HCT116 (cell line): Measurements from ENCODE around the gene PAPPA2. TPM values are rescaled to one million over a fixed set of nuclear protein-coding genes. Genes with fewer than 3 reads are reported as not detected.

ENCODE experiments used
- ATAC-seq: fragments of 200-7000 bp; cut with Tn5 transposase; 2 replicates; pipeline ENCODE4 v1.9.1; 2020; ENCODE audit warnings: mild to moderate bottlenecking, moderate library complexity
- BruUV-seq: library from RNA; stranded (reverse); fragments of 400-500 nt; replicated peaks from 2 replicates; lab custom pipeline; 2021; lab: Mats Ljungman, UMichigan
- CTCF ChIA-PET: fragments of 300-600 bp; sonication (Branson Sonifier 250); formaldehyde crosslinking; loops from one replicate; lab custom pipeline; 2021; ENCODE audit warnings: antibody characterized with exemption; lab: Charles Lee
- POLR2A ChIA-PET: fragments of 300-600, 350-600 bp; sonication (Branson Sonifier 250); formaldehyde crosslinking; loops from one replicate; lab custom pipeline; 2021; ENCODE audit warnings: antibody characterized with exemption; lab: Charles Lee
- RAD21 ChIA-PET, 2 experiments: fragments of 300-600 bp; sonication (Branson Sonifier 250); formaldehyde crosslinking; loops; one replicate each; lab custom pipeline; 2023; ENCODE audit warnings: low total read pairs in 2 of 2; ENCODE audit not compliant: uncharacterized antibody in 2 of 2, unreplicated experiment in 2 of 2, low non-redundant PET in 1 of 2; lab: Charles Lee
- DNase-seq: peaks from one replicate; pipeline ENCODE4 v3.0.0-alpha.2; 2010; ENCODE audit warnings: low read depth, low spot score
- H2AFZ ChIP-seq: fragments of 200-600 bp; shearing (Covaris generic), sonication (generic); 2 replicates; pipeline ENCODE4 v1.6.1; 2017; ENCODE audit warnings: low read depth, mixed run types, mixed read lengths, antibody characterized with exemption, low read length; ENCODE audit not compliant: poor library complexity, severe bottlenecking
- H3K27ac ChIP-seq: 2 replicates; pipeline ENCODE4 v1.5.1; 2012; ENCODE audit warnings: low read depth, low read length
- H3K27me3 ChIP-seq: fragments of 200-600 bp; sonication (generic); 2 replicates; pipeline ENCODE4 v1.6.1; 2016; ENCODE audit warnings: mixed run types, low read length, mixed read lengths; ENCODE audit not compliant: insufficient read depth
- H3K36me3 ChIP-seq, 2 experiments: fragments of 200-500 bp in 1 of 2; fragments of 200-600 bp in 1 of 2; sonication (Bioruptor generic) in 1 of 2; sonication (generic) in 1 of 2; 2 replicates each; pipeline versions ENCODE4 v1.5.1 to v1.6.1; 2014 to 2016; ENCODE audit warnings: low read length in 2 of 2, inconsistent platforms in 1 of 2, mixed read lengths in 1 of 2, mixed run types in 1 of 2; ENCODE audit not compliant: insufficient read depth in 2 of 2, control insufficient read depth in 1 of 2
- H3K4me1 ChIP-seq, 2 experiments: fragments of 200-600 bp in 1 of 2; sonication (generic) in 1 of 2; 2 replicates each; pipeline versions ENCODE4 v1.5.1 to v1.6.1; 2012 to 2017; ENCODE audit warnings: low read length in 2 of 2, inconsistent platforms in 1 of 2, mild to moderate bottlenecking in 1 of 2, mixed read lengths in 1 of 2, mixed run types in 1 of 2, moderate library complexity in 1 of 2; ENCODE audit not compliant: insufficient read depth in 2 of 2, control insufficient read depth in 1 of 2
- H3K4me2 ChIP-seq: fragments of 200-600 bp; sonication (generic); 2 replicates; pipeline ENCODE4 v1.6.1; 2017; ENCODE audit warnings: mixed run types, low read length, mixed read lengths
- H3K4me3 ChIP-seq, 2 experiments: fragments of 200-600 bp in 1 of 2; sonication (generic) in 1 of 2; replicated peaks in 1 of 2; 2 replicates each; pipeline ENCODE4 v1.5.1; 2011 to 2016; ENCODE audit warnings: low read length in 2 of 2, control low read depth in 1 of 2, low read depth in 1 of 2, mild to moderate bottlenecking in 1 of 2, mixed read lengths in 1 of 2, mixed run types in 1 of 2
- H3K79me2 ChIP-seq: fragments of 200-600 bp; sonication (generic); 2 replicates; pipeline ENCODE4 v1.6.1; 2017; ENCODE audit warnings: mild to moderate bottlenecking, mixed run types, low read length, moderate library complexity, mixed read lengths; ENCODE audit not compliant: insufficient read depth
- H3K9ac ChIP-seq: fragments of 200-600 bp; sonication (generic); 2 replicates; pipeline ENCODE4 v1.6.1; 2016; ENCODE audit warnings: low read length, mixed read lengths
- H3K9me2 ChIP-seq: fragments of 200-600 bp; sonication (generic), shearing (Covaris generic); 2 replicates; pipeline ENCODE4 v1.6.1; 2017; ENCODE audit warnings: mixed run types, mild to moderate bottlenecking, moderate library complexity; ENCODE audit not compliant: insufficient read depth
- H3K9me3 ChIP-seq, 2 experiments: fragments of 200-500 bp in 1 of 2; fragments of 200-600 bp in 1 of 2; sonication (Bioruptor generic) in 1 of 2; sonication (generic) in 1 of 2; 2 replicates each; pipeline ENCODE4 v1.6.1; 2014 to 2017; ENCODE audit warnings: low read length in 2 of 2, mixed read lengths in 2 of 2, inconsistent platforms in 1 of 2, low read depth in 1 of 2, mild to moderate bottlenecking in 1 of 2, mixed run types in 1 of 2, moderate library complexity in 1 of 2; ENCODE audit not compliant: control insufficient read depth in 1 of 2, insufficient read depth in 1 of 2
- H4K20me1 ChIP-seq: fragments of 200-600 bp; sonication (generic), shearing (Covaris generic); 2 replicates; pipeline ENCODE4 v1.6.1; 2017; ENCODE audit warnings: mixed run types, mild to moderate bottlenecking, moderate library complexity; ENCODE audit not compliant: insufficient read depth
- CEBPB ChIP-seq: IDR thresholded peaks from 2 replicates; pipeline ENCODE4 v1.6.1; 2012; ENCODE audit warnings: low read depth
- EGR1 ChIP-seq: IDR thresholded peaks from 2 replicates; pipeline ENCODE4 v1.6.1; 2012; ENCODE audit warnings: low read depth
- EZH2 ChIP-seq: fragments of 200-600 bp; sonication (generic); IDR thresholded peaks from 2 replicates; pipeline ENCODE4 v1.6.1; 2017; ENCODE audit warnings: antibody characterized with exemption, mixed run types
- EZH2phosphoT487 ChIP-seq: fragments of 200-600 bp; IDR thresholded peaks from 2 replicates; pipeline ENCODE4 v1.6.1; 2018; ENCODE audit warnings: antibody characterized with exemption, borderline replicate concordance
- FOSL1 ChIP-seq: IDR thresholded peaks from 2 replicates; pipeline ENCODE4 v1.6.1; 2012; ENCODE audit warnings: low read depth
- JUND ChIP-seq: IDR thresholded peaks from 2 replicates; pipeline ENCODE4 v1.6.1; 2012
- POLR2A ChIP-seq: IDR thresholded peaks from 2 replicates; pipeline ENCODE4 v1.7.0; 2011; ENCODE audit warnings: borderline replicate concordance; ENCODE audit not compliant: insufficient read depth, insufficient read length; ENCODE audit errors: extremely low read depth
- POLR2AphosphoS5 ChIP-seq: IDR thresholded peaks from 2 replicates; pipeline ENCODE4 v1.6.1; 2011; ENCODE audit warnings: mild to moderate bottlenecking, low read depth, low read length, moderate library complexity
- RAD21 ChIP-seq: IDR thresholded peaks from 2 replicates; pipeline ENCODE4 v1.6.1; 2012; ENCODE audit warnings: low read depth, mild to moderate bottlenecking
- SIN3A ChIP-seq: IDR thresholded peaks from 2 replicates; pipeline ENCODE4 v1.6.1; 2012; ENCODE audit warnings: low read depth
- SP1 ChIP-seq: IDR thresholded peaks from 2 replicates; pipeline ENCODE4 v1.6.1; 2012; ENCODE audit warnings: low read depth
- intact Hi-C: fragments of 100-400 bp; cut with micrococcal nuclease; formaldehyde crosslinking; loops from 2 replicates; pipeline ENCODE4 v1.10.0; 2022
- total RNA-seq: library from RNA; stranded (reverse); gene quantifications from one replicate; pipeline ENCODE4 v1.2.1, GENCODE V29; 2021; ENCODE audit not compliant: unreplicated experiment
- TF ChIP-seq, protein P1 (sequence below): IDR thresholded peaks from 2 replicates; pipeline ENCODE4 v1.6.1; 2012
- TF ChIP-seq, protein P2 (sequence below): IDR thresholded peaks from 2 replicates; pipeline ENCODE4 v1.6.1; 2012; ENCODE audit warnings: low read depth
- TF ChIP-seq, protein P3 (sequence below), 3 experiments: fragments of 200-600 bp in 1 of 3; sonication (generic) in 1 of 3; IDR thresholded peaks in 2 of 3; conservative IDR thresholded peaks in 1 of 3; 2 replicates each; pipeline ENCODE4 v1.5.1; 2012 to 2017; ENCODE audit warnings: low read depth in 2 of 3, low read length in 2 of 3, antibody characterized with exemption in 1 of 3, borderline replicate concordance in 1 of 3, control low read depth in 1 of 3, mild to moderate bottlenecking in 1 of 3, mixed read lengths in 1 of 3, mixed run types in 1 of 3, moderate library complexity in 1 of 3; ENCODE audit not compliant: insufficient read depth in 1 of 3

Gene PAPPA2
- total RNA-seq, 1 experiment from 2014 or later = not detected

DNA sequence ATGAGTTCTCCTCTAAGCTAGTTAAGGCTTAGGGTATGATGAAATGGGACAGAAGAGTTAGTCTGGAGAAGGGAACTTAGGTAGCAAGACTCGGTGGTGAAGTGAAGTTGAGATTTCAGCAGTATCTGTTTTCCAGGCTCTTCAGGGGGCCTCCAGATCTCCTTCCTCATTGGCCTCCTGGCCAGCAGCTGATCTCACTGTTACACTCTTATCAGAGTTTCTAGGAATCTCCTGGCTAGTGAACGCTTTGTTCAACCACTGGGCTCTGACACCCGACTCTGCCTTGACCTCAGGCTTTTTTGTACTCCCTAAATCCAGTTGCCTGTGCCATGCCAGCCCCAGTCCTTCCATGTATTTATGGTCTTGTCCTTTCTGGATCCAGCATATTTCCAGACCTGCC, 390.5 kb downstream of the PAPPA2 start:
- Histone ChIP-seq H2AFZ (no peak overlapping the region), H3K4me3 (no peak overlapping the region), H3K4me2 (no peak overlapping the region), H3K4me1 (no peaks in the 10 kb centered on the region), H3K9me3 (no peaks in the 10 kb centered on the region), H3K9me2 (no peaks in the 10 kb centered on the region), H3K36me3 (no peaks in the 10 kb centered on the region), H3K27ac (no peak overlapping the region), H3K79me2 (no peaks in the 10 kb centered on the region), H3K9ac (no peak overlapping the region), H3K27me3 (peaks cover 11% of the 10 kb centered on the region; the same call in 1 of the 2 replicates), H4K20me1 (no peaks in the 10 kb centered on the region)
- intact Hi-C loops = no loop called here
- ATAC-seq (no peak), DNase-seq (no peak)
- ChIA-PET RAD21 (no interaction called here), CTCF (no interaction called here), POLR2A (no interaction called here)
- BruUV-seq = no TSS peak
- TF ChIP-seq POLR2AphosphoS5 (no peak), EZH2phosphoT487 (no peak), CEBPB (no peak), JUND (no peak), RAD21 (no peak), EGR1 (no peak), SP1 (no peak), EZH2 (no peak), POLR2A (no peak), SIN3A (no peak), FOSL1 (no peak)
- TF ChIP-seq, protein P1, sequence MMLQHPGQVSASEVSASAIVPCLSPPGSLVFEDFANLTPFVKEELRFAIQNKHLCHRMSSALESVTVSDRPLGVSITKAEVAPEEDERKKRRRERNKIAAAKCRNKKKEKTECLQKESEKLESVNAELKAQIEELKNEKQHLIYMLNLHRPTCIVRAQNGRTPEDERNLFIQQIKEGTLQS = no peak
- TF ChIP-seq, protein P2, sequence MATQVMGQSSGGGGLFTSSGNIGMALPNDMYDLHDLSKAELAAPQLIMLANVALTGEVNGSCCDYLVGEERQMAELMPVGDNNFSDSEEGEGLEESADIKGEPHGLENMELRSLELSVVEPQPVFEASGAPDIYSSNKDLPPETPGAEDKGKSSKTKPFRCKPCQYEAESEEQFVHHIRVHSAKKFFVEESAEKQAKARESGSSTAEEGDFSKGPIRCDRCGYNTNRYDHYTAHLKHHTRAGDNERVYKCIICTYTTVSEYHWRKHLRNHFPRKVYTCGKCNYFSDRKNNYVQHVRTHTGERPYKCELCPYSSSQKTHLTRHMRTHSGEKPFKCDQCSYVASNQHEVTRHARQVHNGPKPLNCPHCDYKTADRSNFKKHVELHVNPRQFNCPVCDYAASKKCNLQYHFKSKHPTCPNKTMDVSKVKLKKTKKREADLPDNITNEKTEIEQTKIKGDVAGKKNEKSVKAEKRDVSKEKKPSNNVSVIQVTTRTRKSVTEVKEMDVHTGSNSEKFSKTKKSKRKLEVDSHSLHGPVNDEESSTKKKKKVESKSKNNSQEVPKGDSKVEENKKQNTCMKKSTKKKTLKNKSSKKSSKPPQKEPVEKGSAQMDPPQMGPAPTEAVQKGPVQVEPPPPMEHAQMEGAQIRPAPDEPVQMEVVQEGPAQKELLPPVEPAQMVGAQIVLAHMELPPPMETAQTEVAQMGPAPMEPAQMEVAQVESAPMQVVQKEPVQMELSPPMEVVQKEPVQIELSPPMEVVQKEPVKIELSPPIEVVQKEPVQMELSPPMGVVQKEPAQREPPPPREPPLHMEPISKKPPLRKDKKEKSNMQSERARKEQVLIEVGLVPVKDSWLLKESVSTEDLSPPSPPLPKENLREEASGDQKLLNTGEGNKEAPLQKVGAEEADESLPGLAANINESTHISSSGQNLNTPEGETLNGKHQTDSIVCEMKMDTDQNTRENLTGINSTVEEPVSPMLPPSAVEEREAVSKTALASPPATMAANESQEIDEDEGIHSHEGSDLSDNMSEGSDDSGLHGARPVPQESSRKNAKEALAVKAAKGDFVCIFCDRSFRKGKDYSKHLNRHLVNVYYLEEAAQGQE = no peak
- TF ChIP-seq, protein P3, sequence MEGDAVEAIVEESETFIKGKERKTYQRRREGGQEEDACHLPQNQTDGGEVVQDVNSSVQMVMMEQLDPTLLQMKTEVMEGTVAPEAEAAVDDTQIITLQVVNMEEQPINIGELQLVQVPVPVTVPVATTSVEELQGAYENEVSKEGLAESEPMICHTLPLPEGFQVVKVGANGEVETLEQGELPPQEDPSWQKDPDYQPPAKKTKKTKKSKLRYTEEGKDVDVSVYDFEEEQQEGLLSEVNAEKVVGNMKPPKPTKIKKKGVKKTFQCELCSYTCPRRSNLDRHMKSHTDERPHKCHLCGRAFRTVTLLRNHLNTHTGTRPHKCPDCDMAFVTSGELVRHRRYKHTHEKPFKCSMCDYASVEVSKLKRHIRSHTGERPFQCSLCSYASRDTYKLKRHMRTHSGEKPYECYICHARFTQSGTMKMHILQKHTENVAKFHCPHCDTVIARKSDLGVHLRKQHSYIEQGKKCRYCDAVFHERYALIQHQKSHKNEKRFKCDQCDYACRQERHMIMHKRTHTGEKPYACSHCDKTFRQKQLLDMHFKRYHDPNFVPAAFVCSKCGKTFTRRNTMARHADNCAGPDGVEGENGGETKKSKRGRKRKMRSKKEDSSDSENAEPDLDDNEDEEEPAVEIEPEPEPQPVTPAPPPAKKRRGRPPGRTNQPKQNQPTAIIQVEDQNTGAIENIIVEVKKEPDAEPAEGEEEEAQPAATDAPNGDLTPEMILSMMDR (IDR thresholded peaks at IDR 0.05 in 2 of 3, conservative IDR thresholded peaks at IDR 0.05 in 1 of 3; ENCODE audit: borderline replicate concordance in 1 of 3, insufficient read depth in 1 of 3, low read depth in 2 of 3, low read length in 2 of 3) = no peak
